Measurements from ENCODE around the gene MGMT.

The MGMT gene

GRCh38 chr10:129675027-129675769 is 208.2 kb downstream of the MGMT start:
- Histone ChIP-seq H3K36me3 (ENCODE audit: control insufficient read depth in 2 of 2, insufficient read depth in 2 of 2, low read length in 2 of 2) (no peaks in the 10 kb centered on the region), H3K9ac (ENCODE audit: low read depth in 1 of 2, low read length in 2 of 2) (no peak overlapping the region), H3K27me3 (ENCODE audit: control insufficient read depth in 2 of 2, insufficient read depth in 2 of 2, low read length in 2 of 2) (no peaks in the 10 kb centered on the region), H3K27ac (ENCODE audit: low read depth in 2 of 2, low read length in 2 of 2) (no peak overlapping the region), H3K9me3 (ENCODE audit: control insufficient read depth in 2 of 2, low read length in 2 of 2) (no peaks in the 10 kb centered on the region), H3K4me1 (ENCODE audit: control insufficient read depth in 2 of 2, insufficient read depth in 2 of 2, low read length in 2 of 2) (no peaks in the 10 kb centered on the region), H3K4me3 (ENCODE audit: low read length in 2 of 2) (no peak overlapping the region)

GRCh38 chr10:129676014-129676413 is 209.0 kb downstream of the MGMT start:
- H3K36me3 ChIP-seq (ENCODE audit: control insufficient read depth in 2 of 2, insufficient read depth in 2 of 2, low read length in 2 of 2): no peaks in the 10 kb centered on the region
- H3K9me3 ChIP-seq (ENCODE audit: control insufficient read depth in 2 of 2, low read length in 2 of 2): no peaks in the 10 kb centered on the region
- H3K27ac ChIP-seq (ENCODE audit: low read depth in 2 of 2, low read length in 2 of 2): no peak overlapping the region
- no peaks in the 10 kb centered on the region for H3K4me1 ChIP-seq (ENCODE audit: control insufficient read depth in 2 of 2, insufficient read depth in 2 of 2, low read length in 2 of 2)
- H3K9ac ChIP-seq (ENCODE audit: low read depth in 1 of 2, low read length in 2 of 2): no peak overlapping the region
- no peaks in the 10 kb centered on the region for H3K27me3 ChIP-seq (ENCODE audit: control insufficient read depth in 2 of 2, insufficient read depth in 2 of 2, low read length in 2 of 2)
- H3K4me3 ChIP-seq (ENCODE audit: low read length in 2 of 2): no peak overlapping the region

- no peaks in the 10 kb centered on the region for H3K36me3 ChIP-seq (ENCODE audit: control insufficient read depth in 2 of 2, insufficient read depth in 2 of 2, low read length in 2 of 2)
- H3K9me3 ChIP-seq (ENCODE audit: control insufficient read depth in 2 of 2, low read length in 2 of 2): no peaks in the 10 kb centered on the region
- no peaks in the 10 kb centered on the region for H3K4me1 ChIP-seq (ENCODE audit: control insufficient read depth in 2 of 2, insufficient read depth in 2 of 2, low read length in 2 of 2)
- H3K9ac ChIP-seq (ENCODE audit: low read depth in 1 of 2, low read length in 2 of 2): no peak overlapping the region
- H3K27me3 ChIP-seq (ENCODE audit: control insufficient read depth in 2 of 2, insufficient read depth in 2 of 2, low read length in 2 of 2): no peaks in the 10 kb centered on the region
- no peak overlapping the region for H3K27ac ChIP-seq (ENCODE audit: low read depth in 2 of 2, low read length in 2 of 2)
- no peak overlapping the region for H3K4me3 ChIP-seq (ENCODE audit: low read length in 2 of 2)
Measured at GRCh38 chr10:129677377-129677927, 210.4 kb downstream of the MGMT start.

- Histone ChIP-seq H3K4me3 (ENCODE audit: low read length in 2 of 2) (no peak overlapping the region), H3K36me3 (ENCODE audit: control insufficient read depth in 2 of 2, insufficient read depth in 2 of 2, low read length in 2 of 2) (no peaks in the 10 kb centered on the region), H3K9ac (ENCODE audit: low read depth in 1 of 2, low read length in 2 of 2) (no peak overlapping the region), H3K27ac (ENCODE audit: low read depth in 2 of 2, low read length in 2 of 2) (no peak overlapping the region), H3K27me3 (ENCODE audit: control insufficient read depth in 2 of 2, insufficient read depth in 2 of 2, low read length in 2 of 2) (no peaks in the 10 kb centered on the region), H3K9me3 (ENCODE audit: control insufficient read depth in 2 of 2, low read length in 2 of 2) (no peaks in the 10 kb centered on the region), H3K4me1 (ENCODE audit: control insufficient read depth in 2 of 2, insufficient read depth in 2 of 2, low read length in 2 of 2) (no peaks in the 10 kb centered on the region)
Measured at GRCh38 chr10:129678186-129678585, 211.1 kb downstream of the MGMT start.

GRCh38 chr10:129679207-129679606 is 212.2 kb downstream of the MGMT start:
- H3K9me3 ChIP-seq (ENCODE audit: control insufficient read depth in 2 of 2, low read length in 2 of 2): no peaks in the 10 kb centered on the region
- no peak overlapping the region for H3K9ac ChIP-seq (ENCODE audit: low read depth in 1 of 2, low read length in 2 of 2)
- no peaks in the 10 kb centered on the region for H3K36me3 ChIP-seq (ENCODE audit: control insufficient read depth in 2 of 2, insufficient read depth in 2 of 2, low read length in 2 of 2)
- H3K27me3 ChIP-seq (ENCODE audit: control insufficient read depth in 2 of 2, insufficient read depth in 2 of 2, low read length in 2 of 2): no peaks in the 10 kb centered on the region
- no peak overlapping the region for H3K4me3 ChIP-seq (ENCODE audit: low read length in 2 of 2)
- H3K4me1 ChIP-seq (ENCODE audit: control insufficient read depth in 2 of 2, insufficient read depth in 2 of 2, low read length in 2 of 2): no peaks in the 10 kb centered on the region
- H3K27ac ChIP-seq (ENCODE audit: low read depth in 2 of 2, low read length in 2 of 2): no peak overlapping the region

GRCh38 chr10:129680661-129681344 is 213.8 kb downstream of the MGMT start:
- Histone ChIP-seq H3K4me3 (ENCODE audit: low read length in 2 of 2) (no peak overlapping the region), H3K27ac (ENCODE audit: low read depth in 2 of 2, low read length in 2 of 2) (no peak overlapping the region), H3K27me3 (ENCODE audit: control insufficient read depth in 2 of 2, insufficient read depth in 2 of 2, low read length in 2 of 2) (no peaks in the 10 kb centered on the region), H3K9ac (ENCODE audit: low read depth in 1 of 2, low read length in 2 of 2) (no peak overlapping the region), H3K36me3 (ENCODE audit: control insufficient read depth in 2 of 2, insufficient read depth in 2 of 2, low read length in 2 of 2) (no peaks in the 10 kb centered on the region), H3K4me1 (ENCODE audit: control insufficient read depth in 2 of 2, insufficient read depth in 2 of 2, low read length in 2 of 2) (no peaks in the 10 kb centered on the region), H3K9me3 (ENCODE audit: control insufficient read depth in 2 of 2, low read length in 2 of 2) (no peaks in the 10 kb centered on the region)

- H3K9me3 ChIP-seq (ENCODE audit: control insufficient read depth in 2 of 2, low read length in 2 of 2): no peaks in the 10 kb centered on the region
Measured at GRCh38 chr10:129681856-129682255, 214.8 kb downstream of the MGMT start.

GRCh38 chr10:129683519-129683918 is 216.5 kb downstream of the MGMT start:
- Histone ChIP-seq H3K4me3 (ENCODE audit: low read length in 2 of 2) (no peak overlapping the region), H3K27ac (ENCODE audit: low read depth in 2 of 2, low read length in 2 of 2) (no peak overlapping the region), H3K36me3 (ENCODE audit: control insufficient read depth in 2 of 2, insufficient read depth in 2 of 2, low read length in 2 of 2) (no peaks in the 10 kb centered on the region), H3K9ac (ENCODE audit: low read depth in 1 of 2, low read length in 2 of 2) (no peak overlapping the region), H3K9me3 (ENCODE audit: control insufficient read depth in 2 of 2, low read length in 2 of 2) (no peaks in the 10 kb centered on the region), H3K27me3 (ENCODE audit: control insufficient read depth in 2 of 2, insufficient read depth in 2 of 2, low read length in 2 of 2) (no peaks in the 10 kb centered on the region), H3K4me1 (ENCODE audit: control insufficient read depth in 2 of 2, insufficient read depth in 2 of 2, low read length in 2 of 2) (no peaks in the 10 kb centered on the region)

More at GRCh38 chr10:129681856-129682255, 214.8 kb downstream of the MGMT start:
- no peaks in the 10 kb centered on the region for H3K27me3 ChIP-seq (ENCODE audit: control insufficient read depth in 2 of 2, insufficient read depth in 2 of 2, low read length in 2 of 2)
- H3K4me1 ChIP-seq (ENCODE audit: control insufficient read depth in 2 of 2, insufficient read depth in 2 of 2, low read length in 2 of 2): no peaks in the 10 kb centered on the region
- H3K27ac ChIP-seq (ENCODE audit: low read depth in 2 of 2, low read length in 2 of 2): no peak overlapping the region
- no peak overlapping the region for H3K4me3 ChIP-seq (ENCODE audit: low read length in 2 of 2)
- H3K9ac ChIP-seq (ENCODE audit: low read depth in 1 of 2, low read length in 2 of 2): no peak overlapping the region
- no peaks in the 10 kb centered on the region for H3K36me3 ChIP-seq (ENCODE audit: control insufficient read depth in 2 of 2, insufficient read depth in 2 of 2, low read length in 2 of 2)

- H3K9me3 ChIP-seq (ENCODE audit: control insufficient read depth in 2 of 2, low read length in 2 of 2): no peaks in the 10 kb centered on the region
- no peaks in the 10 kb centered on the region for H3K27me3 ChIP-seq (ENCODE audit: control insufficient read depth in 2 of 2, insufficient read depth in 2 of 2, low read length in 2 of 2)
- no peak overlapping the region for H3K27ac ChIP-seq (ENCODE audit: low read depth in 2 of 2, low read length in 2 of 2)
- no peaks in the 10 kb centered on the region for H3K4me1 ChIP-seq (ENCODE audit: control insufficient read depth in 2 of 2, insufficient read depth in 2 of 2, low read length in 2 of 2)
- H3K4me3 ChIP-seq (ENCODE audit: low read length in 2 of 2): no peak overlapping the region
- no peaks in the 10 kb centered on the region for H3K36me3 ChIP-seq (ENCODE audit: control insufficient read depth in 2 of 2, insufficient read depth in 2 of 2, low read length in 2 of 2)
- H3K9ac ChIP-seq (ENCODE audit: low read depth in 1 of 2, low read length in 2 of 2): no peak overlapping the region
Measured at GRCh38 chr10:129683920-129684319, 216.9 kb downstream of the MGMT start.

GRCh38 chr10:129685271-129685670 is 218.2 kb downstream of the MGMT start:
- H3K27ac ChIP-seq (ENCODE audit: low read depth in 2 of 2, low read length in 2 of 2): no peak overlapping the region

More at GRCh38 chr10:129685271-129685670, 218.2 kb downstream of the MGMT start:
- H3K27me3 ChIP-seq (ENCODE audit: control insufficient read depth in 2 of 2, insufficient read depth in 2 of 2, low read length in 2 of 2): no peaks in the 10 kb centered on the region
- H3K4me3 ChIP-seq (ENCODE audit: low read length in 2 of 2): no peak overlapping the region
- H3K36me3 ChIP-seq (ENCODE audit: control insufficient read depth in 2 of 2, insufficient read depth in 2 of 2, low read length in 2 of 2): no peaks in the 10 kb centered on the region
- no peaks in the 10 kb centered on the region for H3K9me3 ChIP-seq (ENCODE audit: control insufficient read depth in 2 of 2, low read length in 2 of 2)
- no peak overlapping the region for H3K9ac ChIP-seq (ENCODE audit: low read depth in 1 of 2, low read length in 2 of 2)
- no peaks in the 10 kb centered on the region for H3K4me1 ChIP-seq (ENCODE audit: control insufficient read depth in 2 of 2, insufficient read depth in 2 of 2, low read length in 2 of 2)

All from mucosa of rectum (tissue), 2 donors.